Ishikawa (cell line): ENCODE results near the gene CLMN.
A peak's percentile ranks its signal among the peaks of the same experiment; 100 is the strongest.

Experiments
- CEBPB ChIP-seq: IDR thresholded peaks from 2 replicates; pipeline ENCODE4 v1.6.1; 2012
- CREB1 ChIP-seq: IDR thresholded peaks from 2 replicates; pipeline ENCODE4 v1.6.1; 2012; ENCODE audit warnings: low read depth
- EGR1 ChIP-seq: IDR thresholded peaks from 2 replicates; pipeline ENCODE4 v1.6.1; 2012
- EP300 ChIP-seq: IDR thresholded peaks from 2 replicates; pipeline ENCODE4 v1.6.1; 2012; ENCODE audit warnings: borderline replicate concordance
- FOXM1 ChIP-seq: IDR thresholded peaks from 2 replicates; pipeline ENCODE4 v1.6.1; 2012; ENCODE audit warnings: low read depth, borderline replicate concordance
- MAX ChIP-seq: IDR thresholded peaks from 2 replicates; pipeline ENCODE4 v1.6.1; 2012
- NFIC ChIP-seq: IDR thresholded peaks from 2 replicates; pipeline ENCODE4 v1.6.1; 2012
- RAD21 ChIP-seq: IDR thresholded peaks from 2 replicates; pipeline ENCODE4 v1.6.1; 2012; ENCODE audit warnings: low read depth
- REST ChIP-seq: IDR thresholded peaks from 2 replicates; pipeline ENCODE4 v1.6.1; 2012; ENCODE audit warnings: low read depth, mild to moderate bottlenecking
- TAF1 ChIP-seq: IDR thresholded peaks from 2 replicates; pipeline ENCODE4 v1.6.1; 2012; ENCODE audit warnings: low read depth, mild to moderate bottlenecking
- TCF12 ChIP-seq: IDR thresholded peaks from 2 replicates; pipeline ENCODE4 v1.6.1; 2012; ENCODE audit warnings: low read depth
- TEAD4 ChIP-seq: IDR thresholded peaks from 2 replicates; pipeline ENCODE4 v1.6.1; 2012
- USF1 ChIP-seq: IDR thresholded peaks from 2 replicates; pipeline ENCODE4 v1.6.1; 2012
- YY1 ChIP-seq: IDR thresholded peaks from 2 replicates; pipeline ENCODE4 v1.6.1; 2012; ENCODE audit warnings: low read depth
- ZBTB7A ChIP-seq: IDR thresholded peaks from 2 replicates; pipeline ENCODE4 v1.6.1; 2012; ENCODE audit warnings: low read depth

The CLMN gene

DNA sequence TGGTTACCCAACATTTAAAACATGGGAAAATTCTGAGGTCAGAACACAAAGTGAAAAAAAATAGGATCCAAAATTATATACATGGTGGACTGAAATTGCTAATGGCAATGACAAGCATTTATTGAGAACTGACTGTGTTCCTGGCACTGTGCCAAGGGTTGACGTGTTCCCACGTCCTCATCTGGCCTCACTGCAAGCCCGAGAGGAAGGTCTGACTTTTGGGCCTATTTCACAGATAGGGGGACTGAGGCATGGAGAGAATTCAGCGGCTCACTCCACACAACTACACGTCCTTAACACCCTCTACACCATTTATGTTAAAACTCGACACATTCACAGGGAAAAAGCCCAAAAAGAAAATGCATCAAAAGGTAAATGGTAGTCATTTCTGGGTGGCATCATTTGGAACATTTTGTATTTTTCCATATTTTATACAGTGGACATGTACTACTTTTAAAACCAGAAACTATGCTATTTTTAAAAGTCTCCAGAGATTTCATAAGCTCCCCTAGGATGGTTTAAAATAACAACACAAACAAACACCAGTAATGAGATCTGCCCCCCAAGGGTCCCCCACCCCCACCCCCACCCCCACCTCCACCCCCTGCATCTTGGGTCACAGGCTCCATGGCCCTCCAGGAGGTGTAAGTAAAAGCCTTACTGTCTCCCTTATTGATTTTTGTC is 27.7 kb downstream of the CLMN start:
- TF ChIP-seq TAF1 = no peak
- no peak for TF ChIP-seq CEBPB
- TF ChIP-seq EP300 = no peak
- TF ChIP-seq NFIC = peak; percentile 89
- TF ChIP-seq MAX = no peak
- TF ChIP-seq TCF12 = no peak

- TF ChIP-seq NFIC (peak; percentile 24; the same call in 1 of the 2 replicates), FOXM1 (no peak)
Measured at GRCh38 chr14:95290871-95291431, 28.8 kb downstream of the CLMN start.

DNA sequence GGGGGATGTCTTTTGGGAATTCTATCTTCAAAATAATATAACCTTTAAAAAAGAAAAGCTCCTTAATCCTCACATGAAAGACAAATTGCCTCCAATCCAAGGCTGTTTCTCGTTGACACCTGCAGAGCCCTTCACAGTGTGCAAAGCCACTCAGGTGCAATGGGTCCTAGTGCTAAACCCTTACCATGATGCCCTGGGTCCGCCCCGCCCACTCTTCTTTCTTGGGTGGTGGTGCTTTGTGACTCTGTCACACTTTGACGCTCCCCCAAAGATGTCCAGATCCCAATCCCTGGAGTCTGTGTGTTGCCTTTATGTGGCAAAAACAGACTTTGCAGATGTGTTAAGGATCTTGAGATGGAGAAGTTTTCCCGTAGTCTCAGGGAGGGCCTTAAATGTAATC is 29.7 kb downstream of the CLMN start:
- no peak for TF ChIP-seq MAX
- TF ChIP-seq REST = no peak
- TF ChIP-seq TAF1 = no peak
- no peak for TF ChIP-seq EGR1
- TF ChIP-seq RAD21 = no peak
- TF ChIP-seq ZBTB7A = no peak
- TF ChIP-seq NFIC = no peak
- no peak for TF ChIP-seq YY1
- no peak for TF ChIP-seq USF1
- TF ChIP-seq CEBPB = no peak
- TF ChIP-seq TCF12 = no peak
- TF ChIP-seq TEAD4 = no peak
- no peak for TF ChIP-seq FOXM1
- no peak for TF ChIP-seq CREB1
- TF ChIP-seq EP300 = no peak

- TF ChIP-seq RAD21 = no peak
- TF ChIP-seq FOXM1 = no peak
- no peak for TF ChIP-seq ZBTB7A
- TF ChIP-seq TEAD4 = no peak
- TF ChIP-seq CREB1 = no peak
- TF ChIP-seq REST = no peak
- TF ChIP-seq YY1 = no peak
- TF ChIP-seq MAX = no peak
Measured at GRCh38 chr14:95289323-95290010, 30.2 kb downstream of the CLMN start.

GRCh38 chr14:95288672-95289322 is 30.9 kb downstream of the CLMN start:
- TF ChIP-seq TEAD4 (no peak), NFIC (no peak)

GRCh38 chr14:95287176-95287754 is 32.4 kb downstream of the CLMN start:
- TF ChIP-seq RAD21 = no peak
